H1 (cell line): ENCODE data around the gene CACNA1B. TPM values are rescaled to one million over a fixed set of nuclear protein-coding genes. Genes with fewer than 3 reads are reported as not detected.

Source experiments
- CTCF ChIA-PET: fragments of 300-600 bp; sonication (Branson Sonifier 250); formaldehyde crosslinking; loops from one replicate; lab custom pipeline; 2021; ENCODE audit not compliant: partially characterized antibody; lab: Charles Lee
- POLR2A ChIA-PET: fragments of 300-600 bp; sonication (Branson Sonifier 250); formaldehyde crosslinking; loops from one replicate; lab custom pipeline; 2021; ENCODE audit warnings: inconsistent platforms; ENCODE audit not compliant: partially characterized antibody; lab: Charles Lee
- DNase-seq, 2 experiments: peaks; one replicate each; pipeline versions ENCODE4 v3.0.0 to v3.0.0-alpha.2; 2010 to 2022; ENCODE audit warnings: low spot score in 2 of 2, low read depth in 1 of 2, mixed read lengths in 1 of 2
- FAIRE-seq: peaks from 2 replicates; lab custom pipeline; 2011; peaks lifted over from hg19 to GRCh38; lab: Jason Lieb, UNC
- H2AFZ ChIP-seq: 2 replicates; pipeline ENCODE4 v1.8.1; 2012; ENCODE audit warnings: low read length, inconsistent platforms
- H2AK5ac ChIP-seq: 2 replicates; pipeline ENCODE4 v1.6.1; 2013; ENCODE audit warnings: low read depth, low read length
- H2BK120ac ChIP-seq: replicated peaks from 2 replicates; pipeline ENCODE3; 2013; ENCODE audit warnings: low read depth, low read length, inconsistent platforms
- H2BK12ac ChIP-seq: 2 replicates; pipeline ENCODE4 v1.6.1; 2013; ENCODE audit warnings: low read depth, low read length
- H2BK15ac ChIP-seq: 2 replicates; pipeline ENCODE4 v1.6.1; 2013; ENCODE audit warnings: low read length
- H2BK20ac ChIP-seq: 2 replicates; pipeline ENCODE4 v1.6.1; 2013; ENCODE audit warnings: low read length
- H2BK5ac ChIP-seq: 2 replicates; pipeline ENCODE4 v1.6.1; 2013; ENCODE audit warnings: low read depth, low read length
- H3K14ac ChIP-seq: 2 replicates; pipeline ENCODE4 v1.6.1; 2013; ENCODE audit warnings: inconsistent platforms; ENCODE audit not compliant: insufficient read length
- H3K18ac ChIP-seq: 2 replicates; pipeline ENCODE4 v1.6.1; 2013; ENCODE audit warnings: low read length; ENCODE audit errors: extremely low read depth
- H3K23ac ChIP-seq: 2 replicates; pipeline ENCODE4 v1.6.1; 2013; ENCODE audit warnings: inconsistent platforms; ENCODE audit not compliant: insufficient read length
- H3K23me2 ChIP-seq: 2 replicates; pipeline ENCODE4 v1.6.1; 2013; ENCODE audit warnings: low read depth, low read length
- H3K27ac ChIP-seq: 2 replicates; pipeline ENCODE4 v1.6.1; 2011; ENCODE audit warnings: low read depth, low read length, inconsistent platforms
- H3K27me3 ChIP-seq, 4 experiments: replicated peaks in 1 of 4; 1 replicate in 1 of 4; 2 replicates in 3 of 4; pipeline versions ENCODE4 v1.6.1 to v1.8.1; 2011 to 2013; ENCODE audit warnings: low read length in 3 of 4, mild to moderate bottlenecking in 3 of 4, inconsistent platforms in 2 of 4, mixed read lengths in 2 of 4, moderate library complexity in 1 of 4; ENCODE audit not compliant: control insufficient read depth in 3 of 4, insufficient read depth in 3 of 4; ENCODE audit errors: extremely low read depth in 1 of 4
- H3K36me3 ChIP-seq, 4 experiments: 2 replicates each; pipeline versions ENCODE4 v1.6.1 to v1.8.1; 2011 to 2013; ENCODE audit warnings: mild to moderate bottlenecking in 4 of 4, low read length in 3 of 4, moderate library complexity in 2 of 4, control low read depth in 1 of 4, inconsistent platforms in 1 of 4; ENCODE audit not compliant: insufficient read depth in 4 of 4, control insufficient read depth in 2 of 4
- H3K4ac ChIP-seq: replicated peaks from 2 replicates; pipeline ENCODE3; 2013; ENCODE audit warnings: low read length, low read depth, mixed read lengths, inconsistent platforms; ENCODE audit not compliant: insufficient read length
- H3K4me1 ChIP-seq, 4 experiments: replicated peaks in 1 of 4; 1 replicate in 1 of 4; 2 replicates in 3 of 4; pipeline versions ENCODE4 v1.6.1 to v1.8.1; 2011 to 2013; ENCODE audit warnings: low read length in 3 of 4, inconsistent platforms in 2 of 4, mixed read lengths in 1 of 4; ENCODE audit not compliant: insufficient read depth in 4 of 4, control insufficient read depth in 3 of 4
- H3K4me2 ChIP-seq, 2 experiments: 2 replicates each; pipeline versions ENCODE4 v1.6.1 to v1.8.1; 2011 to 2013; ENCODE audit warnings: low read depth in 2 of 2, low read length in 2 of 2, control low read depth in 1 of 2, inconsistent platforms in 1 of 2, mild to moderate bottlenecking in 1 of 2; ENCODE audit not compliant: insufficient read depth in 1 of 2
- H3K4me3 ChIP-seq, 4 experiments: fragments of 200-600, 300-600 bp in 1 of 4; sonication (generic), shearing (Covaris generic), sonication (Bioruptor Twin) in 1 of 4; 2 replicates each; pipeline versions ENCODE4 v1.5.1 to v1.8.1; 2011 to 2016; ENCODE audit warnings: low read length in 4 of 4, low read depth in 3 of 4, control low read depth in 2 of 4, inconsistent platforms in 2 of 4, mild to moderate bottlenecking in 2 of 4, mixed read lengths in 1 of 4, moderate library complexity in 1 of 4; ENCODE audit not compliant: insufficient read depth in 2 of 4; ENCODE audit errors: extremely low read depth in 1 of 4
- H3K56ac ChIP-seq: replicated peaks from 2 replicates; pipeline ENCODE3; 2013; ENCODE audit warnings: low read depth, mild to moderate bottlenecking, mixed read lengths, low read length, inconsistent platforms; ENCODE audit not compliant: insufficient read length
- H3K79me1 ChIP-seq: 2 replicates; pipeline ENCODE4 v1.6.1; 2013; ENCODE audit warnings: low read depth, low read length, control low read depth
- H3K79me2 ChIP-seq, 2 experiments: 2 replicates each; pipeline versions ENCODE4 v1.6.1 to v1.8.1; 2012 to 2013; ENCODE audit warnings: low read length in 2 of 2, mild to moderate bottlenecking in 2 of 2, inconsistent platforms in 1 of 2; ENCODE audit not compliant: insufficient read depth in 2 of 2, control insufficient read depth in 1 of 2
- H3K9ac ChIP-seq, 4 experiments: replicated peaks in 1 of 4; 1 replicate in 1 of 4; 2 replicates in 3 of 4; pipeline versions ENCODE4 v1.6.1 to v1.8.1; 2011 to 2013; ENCODE audit warnings: low read depth in 3 of 4, low read length in 3 of 4, control low read depth in 2 of 4, mild to moderate bottlenecking in 2 of 4, moderate library complexity in 2 of 4, inconsistent platforms in 1 of 4; ENCODE audit errors: extremely low read depth in 1 of 4
- H3K9me3 ChIP-seq, 2 experiments: 2 replicates each; pipeline versions ENCODE4 v1.6.1 to v1.8.1; 2012 to 2013; ENCODE audit warnings: mild to moderate bottlenecking in 2 of 2, moderate library complexity in 2 of 2, control low read depth in 1 of 2, inconsistent platforms in 1 of 2, low read depth in 1 of 2, low read length in 1 of 2, mixed read lengths in 1 of 2; ENCODE audit not compliant: insufficient read depth in 2 of 2
- H4K20me1 ChIP-seq, 2 experiments: replicated peaks in 1 of 2; 2 replicates each; pipeline versions ENCODE3 to v1.8.1; 2011 to 2013; ENCODE audit warnings: inconsistent platforms in 2 of 2, low read length in 2 of 2, mild to moderate bottlenecking in 1 of 2; ENCODE audit not compliant: insufficient read depth in 2 of 2, control insufficient read depth in 1 of 2
- H4K5ac ChIP-seq: 2 replicates; pipeline ENCODE4 v1.6.1; 2013; ENCODE audit warnings: low read length, low read depth, mixed read lengths, inconsistent platforms; ENCODE audit not compliant: insufficient read length
- H4K8ac ChIP-seq: 2 replicates; pipeline ENCODE4 v1.8.0; 2013; ENCODE audit warnings: mild to moderate bottlenecking, moderate library complexity, low read length, inconsistent platforms; ENCODE audit not compliant: insufficient read depth; ENCODE audit errors: extremely low read depth
- H4K91ac ChIP-seq: replicated peaks from 2 replicates; pipeline ENCODE3; 2013; ENCODE audit warnings: low read length, mixed read lengths, inconsistent platforms; ENCODE audit not compliant: insufficient read length
- ASH2L ChIP-seq: fragments of 200-600, 300-600 bp; sonication (generic); IDR thresholded peaks from one replicate; pipeline ENCODE4 v1.7.1; 2017; ENCODE audit warnings: low read length
- BCL11A ChIP-seq, 2 experiments: IDR thresholded peaks; one replicate each; pipeline ENCODE4 v1.6.1; 2011; ENCODE audit warnings: low read depth in 2 of 2, low read length in 2 of 2, mild to moderate bottlenecking in 2 of 2
- CEBPB ChIP-seq: IDR thresholded peaks from 2 replicates; pipeline ENCODE4 v1.6.1; 2012; ENCODE audit warnings: low read depth, low read length
- EZH2 ChIP-seq: fragments of 200-600 bp; sonication (generic); IDR thresholded peaks from 2 replicates; pipeline ENCODE4 v1.7.1; 2012; ENCODE audit warnings: low read depth, mild to moderate bottlenecking, moderate library complexity, low read length, inconsistent platforms; ENCODE audit not compliant: severe bottlenecking
- KDM1A ChIP-seq: fragments of 200-600, 300-600 bp; sonication (generic); IDR thresholded peaks from 2 replicates; pipeline ENCODE4 v1.7.1; 2016; ENCODE audit warnings: mild to moderate bottlenecking, low read length, borderline replicate concordance
- KDM5A ChIP-seq: fragments of 200-600 bp; IDR thresholded peaks from 2 replicates; pipeline ENCODE4 v1.7.1; 2012; ENCODE audit warnings: mild to moderate bottlenecking, low read length, inconsistent platforms, mixed read lengths
- MAFK ChIP-seq: IDR thresholded peaks from 2 replicates; pipeline ENCODE4 v1.6.1; 2012; ENCODE audit warnings: low read depth, mild to moderate bottlenecking, improper control_type of control experiment, low read length
- POU5F1 ChIP-seq: IDR thresholded peaks from 2 replicates; pipeline ENCODE4 v1.6.1; 2011; ENCODE audit warnings: low read depth, mild to moderate bottlenecking, low read length, moderate library complexity
- RFX5 ChIP-seq: IDR thresholded peaks from 2 replicates; pipeline ENCODE4 v1.6.1; 2011; ENCODE audit warnings: low read depth, low read length, improper control_type of control experiment, borderline replicate concordance
- SIRT6 ChIP-seq: IDR thresholded peaks from one replicate; pipeline ENCODE4 v1.7.1; 2012; ENCODE audit warnings: low read length, inconsistent platforms
- SP1 ChIP-seq: IDR thresholded peaks from 2 replicates; pipeline ENCODE4 v1.6.1; 2011; ENCODE audit warnings: low read depth, low read length
- SP2 ChIP-seq: IDR thresholded peaks from 2 replicates; pipeline ENCODE4 v1.6.1; 2012; ENCODE audit warnings: mild to moderate bottlenecking, low read length, inconsistent platforms
- SP4 ChIP-seq: IDR thresholded peaks from 2 replicates; pipeline ENCODE4 v1.6.1; 2012; ENCODE audit warnings: low read length, inconsistent platforms
- SUZ12 ChIP-seq: fragments of 200-600 bp; sonication (generic); IDR thresholded peaks from 2 replicates; pipeline ENCODE4 v1.6.1; 2012; ENCODE audit warnings: mild to moderate bottlenecking, inconsistent platforms, low read length, moderate library complexity, mixed read lengths
- TEAD4 ChIP-seq: IDR thresholded peaks from 2 replicates; pipeline ENCODE4 v1.6.1; 2012; ENCODE audit warnings: low read depth, low read length, inconsistent platforms, mixed read lengths
- WGBS, 2 experiments: shearing (Covaris generic) in 1 of 2; methylation state at CpG; one replicate each; pipeline versions ENCODE4 v1.1.6 to v1.1.7; 2013 to 2015; ENCODE audit warnings: low lambda C conversion rate in 2 of 2, mixed read lengths in 2 of 2, inconsistent platforms in 1 of 2, low coverage in 1 of 2, missing lambda C conversion rate in 1 of 2; ENCODE audit not compliant: insufficient replicate concordance in 2 of 2, insufficient coverage in 1 of 2, insufficient read length in 1 of 2; ENCODE audit errors: extremely low coverage in 1 of 2, missing lambda C conversion rate in 1 of 2; 5-methylcytosine and 5-hydroxymethylcytosine counted together
- polyA plus RNA-seq, 7 experiments: library from polyadenylated mRNA; depleted of rRNA in 3 of 7; stranded (reverse) in 5 of 7; unstranded in 2 of 7; fragments of >200 nt in 5 of 7; fragments of 200-250 nt in 2 of 7; gene quantifications; 1 replicate in 5 of 7; 2 replicates in 1 of 7; 4 replicates in 1 of 7; pipeline versions ENCODE4 v1.2.1 to v1.2.3, GENCODE V29; 2011 to 2013; ENCODE audit warnings: missing spikeins in 2 of 7, mixed read lengths in 2 of 7
- total RNA-seq: library from RNA; stranded (reverse); fragmentation: NEBNext Ultra II Directional; extraction: Animal tissue kit (Norgen Biotek cat#: 25700); gene quantifications from 2 replicates; pipeline ENCODE4 v1.2.1, GENCODE V29; 2021

CACNA1B gene
- total and polyA plus RNA-seq, 2 of the 8 experiments (the other 6 are each of a cell fraction or from before 2014, with no cell fraction given): 1.5 to 5.7 TPM

GRCh38 chr9:138075961-138076649, 198.5 kb downstream of the CACNA1B start:
- Histone ChIP-seq H3K4me1 (peaks cover 0 to 7% (median 0%) of the 10 kb centered on the region in 4 experiments; a peak in 2 of 7 replicates), H2BK120ac (no peak overlapping the region), H3K4me3 (no peak overlapping the region), H3K36me3 (no peaks in the 10 kb centered on the region), H4K20me1 (no peaks in the 10 kb centered on the region), H3K23me2 (no peaks in the 10 kb centered on the region), H2AK5ac (no peak overlapping the region), H4K8ac (no peak overlapping the region), H3K14ac (no peak overlapping the region), H3K23ac (no peak overlapping the region), H3K4me2 (no peak overlapping the region), H3K18ac (no peak overlapping the region), H4K5ac (no peak overlapping the region), H3K4ac (no peak overlapping the region), H2BK20ac (no peak overlapping the region), H2BK15ac (no peak overlapping the region), H3K9me3 (peaks cover 46 to 88% of the 10 kb centered on the region in 2 experiments), H2BK12ac (no peak overlapping the region), H3K9ac (no peak overlapping the region), H3K56ac (no peak overlapping the region), H2BK5ac (no peak overlapping the region), H3K27me3 (no peaks in the 10 kb centered on the region; a peak in 1 of 7 replicates), H4K91ac (no peak overlapping the region), H3K79me1 (no peaks in the 10 kb centered on the region), H3K27ac (no peak overlapping the region), H3K79me2 (no peaks in the 10 kb centered on the region), H2AFZ (no peak overlapping the region)
- 89% methylated on average over 14 of the region's 14 CpGs; no CpG with 5 or more reads in 1 of the 2 experiments for WGBS, 2 experiments
- ChIA-PET CTCF (interaction anchor here (1.0 to 1.9 kb wide), 3 partner anchors 10 to 91 kb away, joined by 3 to 6 read pairs (median 6); no protein-coding TSS in a partner anchor), POLR2A (no interaction called here)
- DNase-seq: peak in 1 of 2 experiments; percentile 16
- no peak for FAIRE-seq
- TF ChIP-seq ASH2L: no peak
- no peak for TF ChIP-seq CEBPB
- TF ChIP-seq RFX5: no peak
- TF ChIP-seq SP1: no peak
- TF ChIP-seq POU5F1: no peak
- no peak for TF ChIP-seq TEAD4
- no peak for TF ChIP-seq SP2
- TF ChIP-seq KDM5A: no peak
- TF ChIP-seq EZH2: no peak
- no peak for TF ChIP-seq SUZ12
- TF ChIP-seq KDM1A: no peak
- no peak for TF ChIP-seq BCL11A (IDR thresholded peaks at IDR 0.05; ENCODE audit: low read depth in 2 of 2, low read length in 2 of 2)
- no peak for TF ChIP-seq SP4
- TF ChIP-seq SIRT6: no peak
- no peak for TF ChIP-seq MAFK
